HG02938 (cell line): ENCODE data around the gene INO80D.

ENCODE experiments used
- ATAC-seq: cut with Tn5 transposase; IDR thresholded peaks from one replicate; pipeline ENCODE4 v1.9.1; 2021; ENCODE audit warnings: mild to moderate bottlenecking, moderate library complexity; ENCODE audit not compliant: unreplicated experiment

Gene INO80D

DNA sequence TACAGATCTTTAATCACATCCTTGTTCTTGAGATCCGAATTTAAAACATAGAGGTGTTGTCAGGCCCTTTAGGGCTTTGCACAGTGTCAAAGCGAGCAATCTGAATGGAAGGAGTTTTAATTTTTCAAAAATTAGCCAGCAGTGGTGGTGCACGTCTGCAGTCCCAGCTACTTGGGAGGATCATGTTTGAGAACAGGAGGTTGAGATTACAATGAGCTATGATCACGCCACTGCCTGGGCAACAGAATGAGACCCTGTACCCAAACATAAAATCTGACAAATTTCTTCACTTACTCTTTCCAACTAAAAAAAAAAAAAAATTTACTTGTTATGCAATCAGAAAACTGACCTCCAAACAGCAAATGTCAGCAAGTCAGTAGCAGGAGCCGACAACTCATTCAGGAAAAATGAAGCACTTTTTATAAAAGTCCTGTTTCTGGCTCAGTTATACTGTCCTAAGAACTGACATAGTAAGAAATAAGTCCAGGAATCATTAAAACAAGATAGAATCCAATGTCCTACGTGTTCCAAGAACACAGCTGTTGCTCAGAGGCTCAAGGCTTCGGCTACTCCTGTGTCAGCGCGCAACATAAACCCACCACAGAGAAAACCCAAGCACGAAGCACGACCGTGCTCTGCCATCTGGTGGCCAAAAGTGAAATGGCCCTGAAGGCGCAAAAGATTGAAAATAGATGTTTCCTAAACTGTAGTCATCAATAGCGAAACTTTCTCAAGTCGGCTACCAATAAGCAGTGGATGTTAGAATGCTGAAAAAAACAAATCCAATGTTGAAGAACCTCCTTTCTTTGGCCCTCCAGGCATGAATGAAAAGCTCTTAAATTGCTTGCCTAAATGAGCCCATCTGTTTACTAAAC lies 138.1 kb downstream of the INO80D start:
- peak; percentile 94 for ATAC-seq

DNA sequence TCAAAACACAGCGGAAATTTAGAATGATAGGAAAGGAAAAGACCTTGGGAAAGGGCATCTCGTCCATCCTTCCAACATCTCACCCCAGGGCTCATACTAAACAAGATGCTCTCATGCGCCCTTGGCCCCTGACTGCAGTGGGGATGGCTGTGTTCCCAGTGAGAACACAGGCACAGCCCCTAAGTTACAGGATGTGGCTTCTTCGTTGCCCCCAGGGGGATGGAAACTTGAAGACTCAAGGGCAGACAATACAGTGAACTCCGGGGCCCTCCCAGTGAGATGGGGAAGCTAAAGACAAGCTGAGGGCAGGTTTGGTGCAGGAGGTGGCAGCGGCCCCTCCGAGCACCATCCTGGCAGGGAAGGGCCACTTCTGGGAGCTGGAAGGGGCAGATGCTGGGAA lies 139.7 kb downstream of the INO80D start:
- no peak for ATAC-seq
